ENCODE data around the gene MC3R. TPM values are rescaled to one million over a fixed set of nuclear protein-coding genes. Genes with fewer than 3 reads are reported as not detected.

Gene MC3R
- total RNA-seq, 1 donor from 2014 or later = not detected

DNA sequence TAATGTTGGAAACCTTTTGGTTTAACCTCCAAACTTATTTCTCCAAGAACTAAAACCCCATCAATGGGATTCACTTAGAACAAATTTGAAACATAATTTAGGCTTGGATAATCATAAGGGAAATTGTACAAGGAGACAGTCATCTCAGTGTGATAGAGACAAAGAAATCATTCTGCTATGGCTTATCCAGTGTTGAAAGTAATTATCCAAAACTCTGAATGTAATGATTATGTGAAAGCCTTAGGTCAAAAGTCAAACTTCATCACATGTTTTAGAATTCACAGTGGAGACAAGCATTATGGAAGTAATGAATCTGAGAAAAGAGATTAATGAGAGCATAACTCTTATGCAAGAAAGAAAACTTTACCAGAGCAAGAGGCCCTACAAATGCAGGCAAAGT is 20.0 kb downstream of the MC3R start:
- Mint-ChIP-seq H3K27me3 (no peaks in the 10 kb centered on the region), H3K4me1 (ENCODE audit: low read depth) (no peaks in the 10 kb centered on the region), H3K4me3 (ENCODE audit: low read depth) (no peak overlapping the region), H3K9me3 (ENCODE audit: low read depth) (peaks cover 54% of the 10 kb centered on the region), H3K27ac (no peak overlapping the region), H3K36me3 (ENCODE audit: insufficient read depth) (peaks cover 3% of the 10 kb centered on the region)
- TF ChIP-seq, protein P1, sequence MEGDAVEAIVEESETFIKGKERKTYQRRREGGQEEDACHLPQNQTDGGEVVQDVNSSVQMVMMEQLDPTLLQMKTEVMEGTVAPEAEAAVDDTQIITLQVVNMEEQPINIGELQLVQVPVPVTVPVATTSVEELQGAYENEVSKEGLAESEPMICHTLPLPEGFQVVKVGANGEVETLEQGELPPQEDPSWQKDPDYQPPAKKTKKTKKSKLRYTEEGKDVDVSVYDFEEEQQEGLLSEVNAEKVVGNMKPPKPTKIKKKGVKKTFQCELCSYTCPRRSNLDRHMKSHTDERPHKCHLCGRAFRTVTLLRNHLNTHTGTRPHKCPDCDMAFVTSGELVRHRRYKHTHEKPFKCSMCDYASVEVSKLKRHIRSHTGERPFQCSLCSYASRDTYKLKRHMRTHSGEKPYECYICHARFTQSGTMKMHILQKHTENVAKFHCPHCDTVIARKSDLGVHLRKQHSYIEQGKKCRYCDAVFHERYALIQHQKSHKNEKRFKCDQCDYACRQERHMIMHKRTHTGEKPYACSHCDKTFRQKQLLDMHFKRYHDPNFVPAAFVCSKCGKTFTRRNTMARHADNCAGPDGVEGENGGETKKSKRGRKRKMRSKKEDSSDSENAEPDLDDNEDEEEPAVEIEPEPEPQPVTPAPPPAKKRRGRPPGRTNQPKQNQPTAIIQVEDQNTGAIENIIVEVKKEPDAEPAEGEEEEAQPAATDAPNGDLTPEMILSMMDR (IDR thresholded peaks at IDR 0.05; ENCODE audit: unreplicated experiment) = no peak
- no peak for DNase-seq (ENCODE audit: low spot score, unreplicated experiment)

DNA sequence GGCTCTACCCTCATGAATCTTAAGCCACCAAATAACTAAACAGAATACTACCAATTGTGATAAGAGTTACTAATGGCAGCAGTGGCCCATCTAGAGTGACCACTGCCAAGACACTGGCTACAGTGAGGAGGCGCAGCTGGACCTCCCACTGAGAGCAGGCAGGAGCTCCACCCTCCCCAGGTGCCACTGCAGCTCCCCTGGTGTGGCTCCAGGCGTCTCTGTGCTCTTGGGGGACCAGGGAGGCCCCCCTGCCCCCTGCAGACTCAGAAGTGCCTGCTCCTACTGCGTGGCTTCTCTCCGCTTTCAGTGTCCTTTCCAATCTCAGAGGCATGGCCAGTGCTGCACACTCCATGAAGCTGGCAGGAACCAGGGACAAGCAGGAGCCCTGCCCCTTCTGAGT is 23.4 kb downstream of the MC3R start:
- Mint-ChIP-seq H3K27me3 (no peaks in the 10 kb centered on the region), H3K4me1 (ENCODE audit: low read depth) (no peaks in the 10 kb centered on the region), H3K36me3 (ENCODE audit: insufficient read depth) (peaks cover 5% of the 10 kb centered on the region), H3K9me3 (ENCODE audit: low read depth) (peaks cover 50% of the 10 kb centered on the region), H3K27ac (no peak overlapping the region), H3K4me3 (ENCODE audit: low read depth) (no peak overlapping the region)
- TF ChIP-seq, protein P1 (IDR thresholded peaks at IDR 0.05; ENCODE audit: unreplicated experiment) = no peak
- DNase-seq (ENCODE audit: low spot score, unreplicated experiment) = no peak

DNA sequence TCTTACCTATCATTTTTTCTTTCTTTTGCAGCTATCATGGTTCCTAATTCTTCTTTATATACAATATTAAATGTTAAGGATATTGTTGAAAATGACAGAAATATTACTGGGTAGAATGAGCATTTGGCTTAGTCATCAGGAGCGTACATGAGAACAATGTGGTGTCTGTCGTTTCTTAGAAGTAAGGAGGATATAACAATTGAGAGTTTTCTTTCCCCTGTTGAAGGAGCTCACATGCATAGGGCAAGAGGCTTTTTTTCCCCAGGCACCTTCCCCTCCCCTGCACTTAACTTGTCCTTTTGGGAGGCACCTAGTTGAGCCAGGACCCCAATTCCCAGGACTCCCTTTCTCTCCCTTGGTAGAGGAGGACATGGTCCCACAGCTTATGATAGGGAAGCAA is 25.0 kb downstream of the MC3R start:
- H3K36me3 Mint-ChIP-seq (ENCODE audit: insufficient read depth) = peaks cover 5% of the 10 kb centered on the region
- no peaks in the 10 kb centered on the region for H3K4me1 Mint-ChIP-seq (ENCODE audit: low read depth)
- no peak for DNase-seq (ENCODE audit: low spot score, unreplicated experiment)
- no peak overlapping the region for H3K4me3 Mint-ChIP-seq (ENCODE audit: low read depth)
- peaks cover 57% of the 10 kb centered on the region for H3K9me3 Mint-ChIP-seq (ENCODE audit: low read depth)
- TF ChIP-seq, protein P1 (IDR thresholded peaks at IDR 0.05; ENCODE audit: unreplicated experiment) = no peak
- H3K27ac Mint-ChIP-seq = no peak overlapping the region
- H3K27me3 Mint-ChIP-seq = no peaks in the 10 kb centered on the region

DNA sequence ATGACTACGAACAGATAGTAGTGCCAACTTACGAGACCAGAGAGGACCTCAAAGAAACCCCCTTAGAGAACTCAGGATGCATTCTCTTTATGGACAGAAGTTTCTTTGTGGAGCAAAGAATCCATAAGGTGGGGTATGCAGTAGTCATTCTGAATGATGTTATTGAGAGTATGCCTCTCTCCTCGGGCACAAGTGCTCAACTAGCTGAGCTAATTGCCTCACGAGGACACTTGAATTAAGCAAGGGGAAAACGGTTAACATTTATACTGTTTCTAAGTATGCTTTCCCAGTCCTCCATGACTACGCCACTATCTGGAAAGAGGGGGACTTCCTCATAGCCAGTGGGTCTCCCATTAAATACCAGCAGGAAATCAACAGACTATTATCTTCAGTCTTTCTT is 25.6 kb downstream of the MC3R start:
- TF ChIP-seq, protein P1 (IDR thresholded peaks at IDR 0.05; ENCODE audit: unreplicated experiment) = no peak
- no peak for DNase-seq (ENCODE audit: low spot score, unreplicated experiment)
- no peaks in the 10 kb centered on the region for H3K27me3 Mint-ChIP-seq
- H3K9me3 Mint-ChIP-seq (ENCODE audit: low read depth) = peaks cover 54% of the 10 kb centered on the region
- H3K27ac Mint-ChIP-seq = no peak overlapping the region
- peaks cover 5% of the 10 kb centered on the region for H3K36me3 Mint-ChIP-seq (ENCODE audit: insufficient read depth)
- no peak overlapping the region for H3K4me3 Mint-ChIP-seq (ENCODE audit: low read depth)
- no peaks in the 10 kb centered on the region for H3K4me1 Mint-ChIP-seq (ENCODE audit: low read depth)

DNA sequence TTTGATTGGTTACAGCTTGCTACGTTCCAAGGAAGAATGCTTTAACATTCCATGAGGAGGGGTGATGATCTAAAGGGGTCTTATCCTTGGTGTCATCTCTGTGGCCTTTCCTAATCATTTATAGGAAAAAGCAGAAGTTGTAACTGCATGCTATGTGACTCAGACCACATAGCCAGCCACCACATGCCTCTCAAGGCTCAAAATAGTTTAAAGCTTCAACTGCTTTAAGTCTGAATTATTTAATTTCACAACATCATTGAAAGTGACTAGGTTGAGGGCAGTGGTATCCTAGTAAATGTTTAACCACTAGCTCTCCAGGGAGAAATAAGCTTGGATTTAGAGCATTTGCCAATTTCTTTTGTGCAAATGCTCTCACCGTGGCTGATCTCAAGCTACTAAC is 29.7 kb downstream of the MC3R start:
- Mint-ChIP-seq H3K4me3 (ENCODE audit: low read depth) (no peak overlapping the region), H3K4me1 (ENCODE audit: low read depth) (no peaks in the 10 kb centered on the region), H3K27ac (no peak overlapping the region), H3K27me3 (no peaks in the 10 kb centered on the region), H3K36me3 (ENCODE audit: insufficient read depth) (peaks cover 3% of the 10 kb centered on the region), H3K9me3 (ENCODE audit: low read depth) (peaks cover 52% of the 10 kb centered on the region)
- TF ChIP-seq, protein P1 (IDR thresholded peaks at IDR 0.05; ENCODE audit: unreplicated experiment) = no peak
- no peak for DNase-seq (ENCODE audit: low spot score, unreplicated experiment)
